HG03066 (cell line): ENCODE measurements around the gene MYCBP.
"Not testable (repeated sequence)": the region's sequence is repeated elsewhere in the genome, so short reads cannot be mapped to it uniquely, and the experiment has no call there.

Experiments used
- ATAC-seq: cut with Tn5 transposase; IDR thresholded peaks from one replicate; pipeline ENCODE4 v1.9.1; 2021; ENCODE audit warnings: low read depth; ENCODE audit not compliant: unreplicated experiment

MYCBP gene

DNA sequence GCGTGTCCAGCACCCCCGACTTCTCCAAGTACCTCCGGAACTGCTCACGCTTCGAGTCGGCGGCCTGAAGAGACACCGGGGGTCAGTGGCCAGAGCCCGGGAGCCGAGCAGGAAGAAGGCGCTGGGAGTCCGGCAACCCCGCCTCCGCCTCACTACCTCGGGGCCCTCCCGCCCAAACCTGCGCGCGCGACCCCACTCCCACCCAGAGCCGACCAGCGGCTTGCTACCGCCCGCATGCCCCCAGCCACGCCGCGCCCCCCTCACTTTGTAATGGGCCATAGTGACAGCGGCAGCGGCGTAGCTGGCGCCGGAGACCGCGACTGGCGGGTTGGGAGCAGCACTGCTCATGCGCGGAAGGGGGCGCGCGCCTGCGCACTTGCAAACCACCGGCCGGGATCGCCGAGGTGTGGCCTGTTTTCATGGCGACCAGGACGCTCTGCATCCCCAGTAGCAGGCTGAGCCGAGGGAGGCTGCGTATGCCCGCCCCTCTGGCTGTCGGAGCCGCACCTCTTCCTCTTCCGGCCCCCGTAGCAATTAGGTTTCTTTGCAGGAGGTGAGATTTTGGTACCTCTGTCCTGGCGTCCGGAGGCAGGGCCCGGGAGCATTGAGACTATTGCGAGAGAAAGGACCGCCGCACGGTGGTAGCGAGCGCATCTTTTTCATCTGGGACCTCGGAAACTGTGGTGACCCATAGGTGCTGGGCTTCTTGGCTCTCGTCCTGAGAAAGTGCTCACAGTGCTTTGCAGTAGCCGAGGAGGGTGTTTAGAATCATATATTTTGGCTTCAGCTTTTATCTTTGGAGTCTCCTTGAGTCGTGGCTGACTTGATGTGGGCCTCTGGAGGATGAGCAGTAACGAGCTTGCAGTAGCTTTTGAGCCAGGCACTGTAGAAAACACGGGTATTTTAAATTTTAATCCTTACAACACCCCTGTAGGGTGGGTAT is at the start of gene MYCBP:
Gene MYCBP (minus strand): TSS at position 322 of the 943 bp plus-strand sequence. CDS start 43 bp downstream, at position 279.
- ATAC-seq: peak; percentile 96

DNA sequence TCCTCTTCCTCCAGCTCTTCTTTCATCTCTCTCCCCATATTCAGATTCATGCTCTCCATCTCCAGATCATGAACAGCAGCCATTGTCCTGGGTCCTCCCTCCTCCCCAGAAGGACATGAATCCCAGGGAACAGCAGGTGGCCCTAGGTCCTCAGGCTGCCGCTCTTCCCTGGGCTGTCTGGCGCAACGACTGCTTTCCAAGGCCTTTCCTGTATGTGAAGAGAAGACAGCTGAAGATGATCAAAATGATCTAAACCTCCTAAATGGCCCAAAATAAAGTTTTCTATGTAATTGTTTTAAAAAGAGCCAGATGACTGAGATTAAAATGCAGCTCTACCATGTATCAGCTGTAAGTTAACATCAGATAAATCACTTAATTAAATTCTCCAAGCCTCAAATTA is 46.0 kb upstream of the MYCBP start:
- ATAC-seq: no peak

GRCh38 chr1:38918568-38918967 is 45.4 kb upstream of the MYCBP start:
- ATAC-seq: no peak

- ATAC-seq: no peak
Measured at GRCh38 chr1:38917772-38918171, 44.6 kb upstream of the MYCBP start.

DNA sequence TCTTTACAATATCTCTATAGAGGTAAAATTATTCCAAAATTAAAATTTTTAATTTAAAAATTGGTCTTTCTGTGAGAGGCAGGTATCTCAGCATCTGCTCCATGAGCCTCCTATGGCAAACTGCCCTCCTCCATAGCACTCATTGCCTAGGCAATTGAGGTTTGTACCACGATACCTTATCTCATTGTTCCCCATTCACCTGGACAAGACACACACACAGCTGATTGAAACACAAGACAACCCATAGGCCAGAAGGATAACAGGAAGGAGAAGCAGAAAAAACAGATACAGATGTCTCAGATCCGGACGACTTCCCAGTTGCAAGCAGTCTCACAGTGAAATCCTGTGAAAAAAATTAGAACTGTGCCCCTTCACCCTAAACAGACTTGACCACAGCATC is 44.2 kb upstream of the MYCBP start:
- ATAC-seq: no peak

DNA sequence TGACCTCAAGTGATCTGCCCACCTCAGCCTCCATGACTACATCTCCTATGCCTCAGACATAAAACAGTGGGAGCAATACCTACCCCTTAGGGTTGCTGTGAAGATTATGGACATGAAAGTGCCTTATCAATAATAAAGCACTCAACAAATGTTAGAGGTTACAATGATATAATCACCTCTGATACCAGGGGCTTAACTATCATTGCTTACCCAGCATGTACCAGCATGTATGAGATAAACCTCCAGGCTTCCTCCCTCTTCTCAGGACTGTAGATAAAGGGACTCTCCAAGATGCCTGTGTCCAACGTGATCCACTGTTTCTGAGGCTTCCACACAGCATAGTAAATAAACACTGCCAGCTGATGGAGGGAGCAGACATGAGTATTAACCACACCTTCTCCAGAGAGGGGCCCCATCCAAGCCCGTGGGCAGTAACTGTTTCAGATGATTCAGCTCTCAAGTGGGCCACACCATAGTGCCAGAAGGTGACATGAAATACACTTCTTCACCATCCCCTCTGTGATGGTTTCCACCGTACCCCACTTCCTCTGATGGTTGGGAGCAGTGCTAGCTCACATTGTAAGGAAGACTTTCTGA is 42.3 kb upstream of the MYCBP start:
- no peak for ATAC-seq

DNA sequence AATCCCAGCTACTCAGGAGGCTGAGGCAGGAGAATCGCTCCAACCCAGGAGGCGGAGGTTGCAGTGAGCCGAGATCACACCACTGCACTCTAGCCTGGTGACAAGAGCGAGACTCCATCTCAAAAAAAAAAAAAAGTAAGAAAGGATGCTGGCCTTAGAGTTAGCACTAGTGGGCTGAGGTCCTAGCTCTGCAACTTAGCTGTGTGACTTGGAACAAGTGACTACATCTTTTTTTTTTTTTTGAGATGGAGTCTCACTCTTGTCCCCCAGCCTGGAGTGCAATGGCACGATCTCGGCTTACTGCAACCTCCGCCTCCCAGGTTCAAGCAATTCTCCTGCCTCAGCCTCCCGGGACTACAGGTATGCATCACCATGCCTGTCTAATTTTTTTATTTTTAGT is 41.8 kb upstream of the MYCBP start:
- ATAC-seq: not testable (repeated sequence)

DNA sequence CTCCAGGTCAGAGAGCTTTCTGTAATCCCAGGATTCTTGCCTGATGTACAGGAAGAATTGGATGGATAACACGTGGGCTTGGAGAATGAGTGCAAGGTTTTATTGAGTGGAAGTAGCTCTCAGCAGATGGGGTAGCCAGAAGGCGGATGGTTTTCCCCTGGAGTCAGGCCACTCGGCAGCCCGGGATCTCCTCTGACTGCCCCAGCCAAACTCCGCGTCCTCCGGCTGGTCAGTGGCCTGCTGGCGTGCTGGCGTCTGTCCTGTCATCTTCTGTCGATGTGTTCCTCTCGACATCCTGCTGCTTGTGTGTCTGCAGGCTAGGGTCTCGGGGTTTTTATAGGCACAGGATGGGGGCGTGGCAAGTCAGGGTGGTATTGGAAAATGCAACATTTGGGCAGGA is 35.7 kb upstream of the MYCBP start:
- ATAC-seq: no peak

- ATAC-seq: no peak
Measured at GRCh38 chr1:38905985-38906384, 32.8 kb upstream of the MYCBP start.

DNA sequence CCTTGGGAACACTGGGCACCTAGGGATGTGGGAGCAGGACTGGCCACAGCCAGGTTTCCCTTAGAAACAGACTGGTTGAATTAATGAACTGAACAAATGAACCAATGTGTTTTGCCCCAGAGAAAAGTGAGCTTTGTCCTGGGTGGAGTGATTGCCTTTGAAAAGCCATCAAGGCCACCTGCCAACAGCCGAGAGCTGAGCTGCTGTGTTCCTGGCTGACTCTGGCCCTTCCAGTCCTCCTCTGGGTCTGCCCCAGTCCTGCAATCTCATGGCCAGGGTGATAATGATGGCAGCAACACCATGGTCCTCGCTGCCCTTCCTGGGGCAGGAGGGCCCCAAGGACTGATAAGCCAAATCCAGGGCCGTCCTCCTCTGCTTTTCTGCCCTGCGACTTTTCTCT is 26.4 kb upstream of the MYCBP start:
- ATAC-seq: no peak

DNA sequence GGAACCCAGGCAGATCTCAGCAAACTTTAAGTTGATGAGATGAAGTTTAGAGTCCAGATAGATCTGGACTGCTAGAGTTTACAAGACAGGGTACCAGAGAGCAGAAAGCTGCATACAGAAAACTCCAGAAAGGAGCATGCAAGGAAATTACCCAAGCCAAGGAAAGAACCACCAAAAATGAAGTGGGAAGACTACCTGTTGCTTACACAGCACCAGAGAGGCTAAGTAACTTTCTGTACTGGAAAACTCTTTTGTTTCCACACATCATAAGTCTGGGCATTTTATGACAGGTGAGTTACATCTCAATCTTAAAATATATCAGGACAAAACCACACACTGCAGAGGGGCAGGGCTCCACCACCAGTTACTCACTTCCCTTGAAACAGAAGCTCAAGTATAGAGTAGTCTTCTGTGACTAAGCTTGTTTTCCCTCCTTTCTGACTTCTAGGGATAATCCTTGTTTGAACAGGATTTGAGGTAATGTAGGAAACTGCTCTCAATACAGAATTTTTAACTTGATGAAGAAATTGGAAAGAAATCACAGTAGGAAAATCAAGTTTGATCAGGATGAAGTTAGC is 25.6 kb upstream of the MYCBP start:
- no peak for ATAC-seq

DNA sequence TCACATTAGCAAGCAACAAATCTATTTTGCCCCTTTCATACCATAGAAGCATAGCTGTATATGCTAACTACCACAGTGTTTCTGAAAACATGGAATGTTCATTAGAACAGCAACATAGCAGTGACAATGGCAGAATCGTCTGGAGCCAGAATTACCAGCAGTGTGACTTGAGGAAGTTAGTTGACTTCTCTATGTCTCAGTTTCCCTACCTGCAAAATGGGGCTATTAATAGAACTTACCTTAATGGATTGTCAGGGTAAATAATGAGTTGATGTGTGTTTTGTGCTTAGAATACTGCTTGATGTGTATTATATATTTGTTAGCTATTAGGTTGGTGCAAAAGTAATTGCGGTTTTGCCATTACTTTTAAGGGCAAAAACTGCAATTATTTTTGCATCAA is 23.0 kb upstream of the MYCBP start:
- no peak for ATAC-seq

GRCh38 chr1:38892976-38893375 is 19.8 kb upstream of the MYCBP start:
- no peak for ATAC-seq

DNA sequence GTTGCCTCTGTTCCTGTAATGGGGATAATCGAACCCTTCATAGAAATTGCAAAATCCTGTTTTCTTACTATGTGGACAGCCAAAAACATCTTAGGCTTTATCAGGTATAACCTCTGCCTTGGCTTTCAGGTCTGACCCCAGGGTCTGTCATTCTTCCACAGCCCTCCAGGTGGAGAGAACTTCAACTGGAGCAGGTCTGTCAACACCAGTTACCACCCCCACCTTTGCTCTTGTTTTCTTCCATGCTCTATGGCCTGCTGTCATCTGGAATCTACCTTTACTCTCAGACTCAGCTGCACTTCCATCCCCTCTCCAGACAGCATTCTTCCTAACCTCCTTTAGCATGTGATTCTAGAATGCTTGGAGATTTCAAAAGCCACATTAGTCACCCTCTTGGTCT is 18.6 kb upstream of the MYCBP start:
- no peak for ATAC-seq

- no peak for ATAC-seq
Measured at GRCh38 chr1:38889589-38889988, 16.4 kb upstream of the MYCBP start.

GRCh38 chr1:38888423-38889333 is 15.5 kb upstream of the MYCBP start:
- no peak for ATAC-seq

GRCh38 chr1:38885092-38885491 is 11.9 kb upstream of the MYCBP start:
- ATAC-seq: no peak

- no peak for ATAC-seq
Measured at GRCh38 chr1:38881487-38881886, 8.3 kb upstream of the MYCBP start, which contains the start of gene GJA9. Gene GJA9 (minus strand): TSS chr1:38881587. CDS start chr1:38876098, 5,489 bp downstream.

DNA sequence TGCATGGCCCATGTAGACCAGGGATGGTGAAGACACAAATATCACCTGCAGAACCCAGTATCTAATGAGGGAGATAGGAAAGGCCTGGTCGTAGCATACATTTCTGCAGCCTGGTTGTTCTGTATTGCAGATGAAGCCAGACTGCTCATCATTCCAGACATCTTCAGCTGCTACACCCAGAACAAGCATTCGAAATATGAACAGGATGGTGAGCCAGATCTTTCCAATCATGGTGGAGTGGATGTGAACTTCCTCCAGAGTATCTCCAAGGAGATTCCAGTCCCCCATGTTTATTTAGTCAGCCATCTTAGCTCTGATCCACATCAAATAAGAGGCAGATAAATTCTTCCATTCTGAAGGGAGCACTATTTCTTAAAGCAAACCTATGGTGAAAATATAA is 2.7 kb upstream of the MYCBP start:
- ATAC-seq: no peak

GRCh38 chr1:38872401-38873026 is 634 bp downstream of the MYCBP start:
- peak; percentile 21 for ATAC-seq
